NCI-H226 (cell line): ENCODE data around the gene SLC41A3.
"Not testable (repeated sequence)": the region's sequence is repeated elsewhere in the genome, so short reads cannot be mapped to it uniquely, and the experiment has no call there.

ENCODE experiments used
- DNase-seq: peaks from one replicate; pipeline ENCODE4 v3.0.0-alpha.2; 2015

Gene SLC41A3

GRCh38 chr3:126105691-126106187, 21.8 kb upstream of the SLC41A3 start:
- no peak for DNase-seq

GRCh38 chr3:126104742-126105605, 21.1 kb upstream of the SLC41A3 start:
- DNase-seq, result no peak

- no peak for DNase-seq
These were observed 20.2 kb upstream of the SLC41A3 start for GRCh38 chr3:126104028-126104635.

DNA sequence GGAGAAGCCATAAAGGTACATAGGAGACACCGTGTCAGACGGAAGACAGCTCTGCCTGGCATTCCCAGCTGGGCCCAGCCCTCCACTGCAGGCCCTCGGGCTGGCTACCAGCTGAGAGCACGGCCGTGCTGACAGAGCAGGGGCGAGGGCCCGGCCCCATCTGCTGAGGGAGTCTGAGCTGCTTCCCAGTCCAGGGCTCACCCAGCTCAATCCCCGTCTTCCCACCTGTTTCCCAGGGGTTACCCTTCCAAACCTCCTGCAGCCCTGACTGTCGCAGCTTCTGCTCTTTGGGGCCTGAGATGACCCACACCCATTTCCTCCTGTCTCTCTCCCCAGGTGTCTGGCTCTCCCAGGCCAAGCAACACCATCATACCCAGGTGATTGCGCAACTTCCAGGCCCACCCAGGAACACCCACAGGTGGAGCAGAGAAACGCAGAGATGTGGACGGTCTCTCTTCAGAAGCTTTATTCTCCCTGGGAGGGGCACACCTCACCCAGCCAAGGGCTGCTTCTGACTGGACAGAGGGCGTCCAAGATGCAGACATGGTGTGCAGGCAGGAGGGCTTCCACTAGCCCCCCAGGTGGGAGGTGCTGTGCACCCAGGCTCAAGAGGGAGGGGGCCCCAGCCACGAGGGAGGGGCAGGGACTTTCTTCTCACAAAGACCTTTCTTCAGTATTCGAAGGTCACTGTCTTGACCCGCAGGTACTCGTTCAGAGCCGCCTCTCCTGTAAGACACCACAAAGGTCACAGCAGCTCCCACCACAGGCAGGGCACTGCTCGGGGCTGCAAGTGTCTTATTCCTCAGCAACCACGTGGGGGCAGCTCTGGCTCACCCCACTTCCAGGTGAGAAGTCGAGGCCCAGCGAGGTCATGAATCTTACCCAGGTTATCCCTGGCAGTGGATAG, 19.4 kb upstream of the SLC41A3 start:
- DNase-seq, result no peak

DNA sequence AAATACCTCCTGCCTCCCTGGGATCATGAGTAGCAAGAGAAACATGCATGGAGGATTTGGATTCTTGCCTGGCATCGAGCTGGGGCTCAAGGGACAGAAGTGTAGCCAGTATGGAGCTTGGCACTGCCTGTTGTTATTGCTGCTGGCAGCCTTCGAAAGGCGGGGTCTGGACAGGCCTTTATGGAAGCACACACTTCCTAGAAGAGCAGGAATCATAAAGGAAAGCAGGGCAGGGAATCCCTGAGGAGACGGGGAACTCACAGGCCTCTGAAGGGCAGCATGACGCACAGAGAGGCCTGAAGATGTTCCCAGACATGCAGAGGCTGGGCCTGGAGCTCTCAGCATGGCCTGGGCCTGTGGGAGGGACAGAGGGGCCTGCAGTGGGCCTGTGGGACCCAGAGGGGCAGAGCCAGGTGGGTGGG, 18.6 kb upstream of the SLC41A3 start:
- no peak for DNase-seq

DNA sequence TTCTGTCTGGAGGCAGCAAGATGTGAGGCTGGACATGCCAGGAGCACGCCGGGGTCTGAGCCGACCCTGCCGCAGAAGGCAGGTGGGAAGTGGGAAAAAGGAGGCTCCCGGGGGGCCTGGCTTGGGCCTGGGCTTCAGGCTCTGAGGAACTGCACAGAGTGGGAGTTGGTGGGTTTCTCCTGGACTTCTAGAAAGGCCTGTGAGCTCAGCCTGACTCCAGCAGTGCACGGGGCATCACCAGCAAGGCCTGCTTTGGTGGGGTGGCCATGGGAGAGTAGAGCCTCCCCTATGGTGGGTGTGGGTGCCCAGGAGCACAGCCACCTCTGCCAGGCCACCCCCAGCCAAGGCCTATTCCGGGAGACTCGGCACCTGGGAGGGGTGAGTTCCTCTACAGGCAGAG, 18.1 kb upstream of the SLC41A3 start:
- no peak for DNase-seq

DNA sequence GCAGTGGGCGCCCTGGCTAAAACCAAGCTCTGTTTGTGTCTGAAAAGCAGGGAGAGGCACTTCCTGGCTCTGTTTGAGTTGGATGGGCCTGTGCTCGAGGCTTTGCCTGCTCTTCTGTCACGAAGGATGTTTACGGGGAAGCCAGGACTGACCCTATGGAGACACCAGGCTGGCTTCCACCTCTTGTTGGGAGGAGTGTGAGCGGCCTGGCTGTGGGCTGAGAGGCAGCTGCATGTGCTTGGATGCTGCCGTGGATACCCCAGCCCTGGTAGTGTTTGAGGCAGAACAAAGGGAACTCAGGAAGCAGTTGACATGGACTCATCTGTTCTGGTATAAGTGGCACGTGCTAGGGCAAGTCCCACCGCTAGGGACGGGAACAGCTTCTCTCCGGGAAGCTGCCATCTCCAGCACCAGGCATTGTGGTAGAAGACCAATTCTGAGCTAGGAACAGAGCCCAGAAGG, 17.6 kb upstream of the SLC41A3 start:
- DNase-seq, result no peak

DNA sequence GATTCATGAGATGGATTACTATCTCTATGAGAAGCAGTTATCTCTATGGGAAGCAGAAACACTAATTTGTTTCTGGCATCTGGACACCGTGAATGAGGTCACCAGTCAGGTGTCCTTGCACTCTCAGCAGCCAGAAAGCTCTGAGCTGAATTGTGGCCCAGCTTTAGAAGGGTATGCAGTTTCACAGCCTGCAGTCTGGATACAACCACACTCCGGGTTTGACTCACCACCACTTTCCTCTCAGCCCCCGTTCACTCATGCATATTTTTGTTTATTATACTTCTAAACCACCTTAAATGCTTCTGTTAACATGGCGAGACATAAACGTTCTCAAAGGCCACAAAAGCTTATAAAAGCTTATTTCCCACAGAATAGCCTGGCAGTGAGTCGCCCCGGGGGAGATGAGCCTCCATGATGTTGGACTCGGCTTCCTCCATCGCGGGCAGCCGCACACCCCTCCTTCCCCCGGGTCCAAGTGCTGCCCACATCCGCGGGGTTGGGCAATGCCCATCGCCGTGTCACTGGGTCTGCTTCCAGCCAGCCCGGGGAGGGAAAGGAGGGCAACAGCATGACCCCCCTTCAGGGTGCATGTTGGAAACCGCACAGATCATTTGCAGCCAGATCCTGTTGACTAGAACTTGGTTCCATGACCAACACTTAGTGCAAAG, 16.8 kb upstream of the SLC41A3 start:
- no peak for DNase-seq

DNA sequence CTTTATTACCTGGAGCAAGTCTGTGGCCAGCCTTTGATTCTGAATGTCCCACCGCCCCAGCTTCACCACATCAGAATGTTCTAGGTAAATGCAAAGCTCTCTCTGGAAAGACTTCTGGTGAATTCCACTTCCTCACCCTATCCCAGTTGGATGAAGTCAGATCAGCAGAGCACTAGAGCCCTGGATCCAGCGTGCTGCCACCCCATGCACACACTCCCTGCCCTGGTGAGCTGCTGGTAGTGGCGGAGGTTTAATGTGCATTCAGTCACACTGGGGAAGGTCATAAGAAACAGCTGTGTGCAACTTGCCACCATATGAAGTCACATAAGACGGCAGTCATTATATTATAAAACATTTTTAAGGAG, 16.3 kb upstream of the SLC41A3 start:
- DNase-seq, result no peak

- DNase-seq, result no peak
These were observed 14.5 kb upstream of the SLC41A3 start for GRCh38 chr3:126098391-126098858.

GRCh38 chr3:126097801-126098200, 13.9 kb upstream of the SLC41A3 start:
- no peak for DNase-seq

- not testable (repeated sequence) for DNase-seq
These were observed 12.3 kb upstream of the SLC41A3 start for GRCh38 chr3:126096274-126096673.

DNA sequence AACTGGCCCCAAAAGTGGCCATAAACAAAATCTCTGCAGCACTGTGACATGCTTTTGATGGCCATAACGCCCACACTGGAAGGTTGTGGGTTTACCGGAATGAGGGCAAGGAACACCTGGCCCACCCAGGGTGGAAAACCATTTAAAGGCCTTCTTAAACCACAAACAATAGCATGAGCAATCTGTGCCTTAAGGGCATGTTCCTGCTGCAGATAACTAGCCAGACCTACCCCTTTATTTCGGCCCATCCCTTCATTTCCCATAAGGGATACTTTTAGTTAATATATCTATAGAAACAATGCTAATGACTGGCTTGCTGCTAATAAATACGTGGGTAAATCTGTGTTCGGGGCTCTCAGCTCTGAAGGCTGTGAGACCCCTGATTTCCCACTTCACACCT, 8.2 kb upstream of the SLC41A3 start:
- DNase-seq, result not testable (repeated sequence)

- no peak for DNase-seq
These were observed 3.7 kb upstream of the SLC41A3 start for GRCh38 chr3:126087552-126088175.

DNA sequence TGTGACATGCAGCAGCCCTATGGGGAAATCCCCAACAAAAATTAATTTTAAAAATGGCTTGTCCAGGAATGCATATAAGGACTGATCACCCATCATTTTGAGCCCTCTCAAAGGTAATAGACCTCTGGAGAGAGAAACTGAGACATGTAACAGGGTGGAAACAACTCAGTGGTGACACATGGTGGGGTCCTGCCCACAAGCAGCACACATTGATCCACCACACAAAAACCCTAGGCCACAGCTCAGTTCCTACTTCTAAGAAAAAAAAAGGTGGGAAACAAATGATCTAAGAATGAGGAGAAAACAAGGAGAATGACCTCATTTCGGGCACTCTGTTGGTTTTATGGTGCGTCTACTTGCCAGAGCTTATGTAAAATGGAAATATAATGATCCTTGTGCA, 1.9 kb upstream of the SLC41A3 start:
- DNase-seq, result no peak

DNA sequence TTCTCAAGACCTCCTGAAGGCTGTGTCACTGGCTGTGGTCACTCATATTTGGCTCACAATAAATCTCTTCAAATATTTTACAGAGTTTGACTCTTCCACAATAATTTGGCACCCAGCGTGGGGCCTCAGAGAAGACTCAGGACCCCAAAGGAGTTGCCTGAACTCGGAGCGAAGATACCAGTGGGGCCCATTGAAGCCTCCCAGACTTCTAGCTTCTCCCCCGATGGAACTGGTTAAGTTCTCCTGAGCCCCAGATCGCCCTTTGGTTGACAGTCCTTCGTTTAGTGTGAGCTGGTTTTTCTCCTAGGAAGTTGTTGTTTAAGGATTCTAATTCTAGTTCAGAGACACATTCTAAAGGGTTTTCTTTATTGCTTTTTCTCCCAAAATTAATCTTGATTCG, 1.4 kb upstream of the SLC41A3 start:
- DNase-seq, result no peak

DNA sequence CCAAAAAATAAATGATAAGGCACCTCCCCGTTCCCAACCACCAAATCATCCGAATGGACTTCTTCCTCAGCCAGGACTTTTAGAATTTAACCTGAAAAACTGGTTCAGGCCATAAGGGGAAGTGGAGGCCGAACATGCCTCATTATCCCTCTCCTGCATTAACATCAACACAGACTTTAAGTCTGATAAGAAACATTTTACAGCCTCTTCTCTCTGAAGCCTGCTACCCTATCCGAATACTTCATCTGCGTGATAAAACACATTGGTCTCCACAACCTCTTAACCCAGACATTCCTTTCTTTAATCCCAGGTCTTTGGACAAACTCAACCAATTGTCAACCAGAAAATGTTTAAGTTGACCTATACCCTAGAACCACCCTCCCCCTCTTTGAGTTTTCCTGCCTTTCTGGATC, 850 bp upstream of the SLC41A3 start:
- no peak for DNase-seq

- peak; percentile 45 for DNase-seq
These were observed 412 bp downstream of the SLC41A3 start for GRCh38 chr3:126083511-126083912.

GRCh38 chr3:126083138-126083445, 832 bp downstream of the SLC41A3 start:
- no peak for DNase-seq

- no peak for DNase-seq
These were observed 1.4 kb downstream of the SLC41A3 start for GRCh38 chr3:126082362-126083137.

DNA sequence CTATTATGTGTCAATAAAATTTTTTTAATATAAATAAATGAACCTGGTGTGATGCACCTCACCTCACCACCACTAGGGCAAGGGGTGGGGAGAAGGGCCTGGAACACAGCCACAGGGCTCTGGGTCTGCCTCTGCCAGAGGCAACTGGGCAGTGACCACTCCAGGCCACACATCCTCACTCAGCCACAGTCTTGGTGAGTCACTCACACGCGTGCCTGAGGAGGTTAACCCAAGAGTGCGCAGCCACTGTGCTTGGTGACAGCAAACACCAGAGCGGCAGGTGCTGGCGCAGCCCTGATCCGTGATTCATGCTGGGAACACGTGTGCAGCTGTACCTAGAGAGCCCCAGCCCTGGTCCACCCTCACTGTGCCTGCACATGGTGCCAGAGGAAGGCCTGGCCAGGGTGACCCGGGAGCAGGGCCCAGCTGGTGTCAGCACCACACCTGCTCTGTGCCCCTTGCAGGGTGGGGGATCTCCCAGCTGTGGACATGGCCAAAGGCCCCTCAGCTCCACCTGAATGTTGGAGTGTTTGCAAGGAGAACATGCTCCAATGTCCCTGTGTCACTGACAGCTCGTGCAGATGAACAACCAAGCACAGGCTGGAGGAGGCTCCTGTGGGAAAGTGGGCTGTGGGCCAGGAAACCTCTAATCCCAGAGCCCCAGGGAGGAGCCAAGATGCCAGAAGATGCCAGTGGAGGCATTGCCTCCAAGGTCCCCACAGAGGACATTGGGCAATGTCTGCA, 2.1 kb downstream of the SLC41A3 start:
- DNase-seq, result peak; percentile 52
